NT2/D1 (cell line): ENCODE results near the gene MBD3L2.
"Not testable (repeated sequence)": the region's sequence is repeated elsewhere in the genome, so short reads cannot be mapped to it uniquely, and the experiment has no call there.

Experiments
- DNase-seq: peaks from one replicate; pipeline ENCODE4 v3.0.0-alpha.2; 2011; ENCODE audit warnings: low read depth, low spot score
- H3K27me3 ChIP-seq: 2 replicates; pipeline ENCODE4 v1.6.0; 2011; ENCODE audit warnings: mild to moderate bottlenecking; ENCODE audit not compliant: insufficient read length, insufficient read depth
- H3K36me3 ChIP-seq: 2 replicates; pipeline ENCODE4 v1.6.1; 2011; ENCODE audit warnings: mild to moderate bottlenecking, low read length, mixed read lengths; ENCODE audit not compliant: insufficient read depth, insufficient read length
- H3K4me1 ChIP-seq: 2 replicates; pipeline ENCODE4 v1.5.1; 2011; ENCODE audit not compliant: insufficient read depth, insufficient read length
- H3K4me3 ChIP-seq: 2 replicates; pipeline ENCODE4 v1.5.1; 2011; ENCODE audit warnings: low read depth; ENCODE audit not compliant: insufficient read length
- H3K9ac ChIP-seq: 2 replicates; pipeline ENCODE4 v1.6.0; 2011; ENCODE audit warnings: low read depth; ENCODE audit not compliant: insufficient read length
- H3K9me3 ChIP-seq: 2 replicates; pipeline ENCODE4 v1.5.1; 2011; ENCODE audit warnings: mild to moderate bottlenecking, low read length; ENCODE audit not compliant: insufficient read depth
- SUZ12 ChIP-seq: IDR thresholded peaks from 2 replicates; pipeline ENCODE4 v1.6.1; 2011; ENCODE audit not compliant: insufficient read length, insufficient read depth; ENCODE audit errors: extremely low read depth
- YY1 ChIP-seq: IDR thresholded peaks from 2 replicates; pipeline ENCODE4 v1.6.1; 2011; ENCODE audit not compliant: insufficient read length, insufficient read depth
- ZNF274 ChIP-seq: IDR thresholded peaks from 2 replicates; pipeline ENCODE4 v1.6.1; 2011; ENCODE audit warnings: mild to moderate bottlenecking, low read depth, low read length

The MBD3L2 gene

GRCh38 chr19:7049021-7049420, at the start of gene MBD3L2:
Gene MBD3L2 (plus strand): TSS chr19:7049321. CDS start chr19:7049374, 53 bp downstream.
- not testable (repeated sequence) for H3K36me3 ChIP-seq, H3K4me1 ChIP-seq

GRCh38 chr19:6999933-7000332, 49.2 kb upstream of the MBD3L2 start:
- DNase-seq: no peak
- TF ChIP-seq SUZ12 (no peak), ZNF274 (no peak), YY1 (no peak)
- peaks cover 3% of the 10 kb centered on the region; the same call in 1 of the 2 replicates for H3K9me3 ChIP-seq

More at GRCh38 chr19:7049021-7049420, at the start of gene MBD3L2:
- H3K27me3 ChIP-seq, H3K4me3 ChIP-seq, H3K9me3 ChIP-seq, H3K9ac ChIP-seq, DNase-seq: not testable (repeated sequence)

GRCh38 chr19:7000333-7000732, 48.8 kb upstream of the MBD3L2 start:
- TF ChIP-seq YY1 (no peak), ZNF274 (no peak), SUZ12 (no peak)
- no peaks in the 10 kb centered on the region for H3K36me3 ChIP-seq
- no peak overlapping the region for H3K9ac ChIP-seq
- no peak overlapping the region for H3K4me3 ChIP-seq
- no peaks in the 10 kb centered on the region for H3K4me1 ChIP-seq
- H3K9me3 ChIP-seq: peaks cover 1% of the 10 kb centered on the region; the same call in 1 of the 2 replicates
- no peak for DNase-seq
- H3K27me3 ChIP-seq: no peaks in the 10 kb centered on the region

More at GRCh38 chr19:6999933-7000332, 49.2 kb upstream of the MBD3L2 start:
- H3K9ac ChIP-seq: no peak overlapping the region
- H3K36me3 ChIP-seq: no peaks in the 10 kb centered on the region
- no peaks in the 10 kb centered on the region for H3K27me3 ChIP-seq
- H3K4me3 ChIP-seq: no peak overlapping the region
- no peaks in the 10 kb centered on the region for H3K4me1 ChIP-seq

GRCh38 chr19:7000816-7001215, 48.3 kb upstream of the MBD3L2 start:
- H3K36me3 ChIP-seq: no peaks in the 10 kb centered on the region
- no peak overlapping the region for H3K9ac ChIP-seq
- no peak for TF ChIP-seq YY1
- no peak for TF ChIP-seq SUZ12
- TF ChIP-seq ZNF274: no peak
- H3K4me3 ChIP-seq: no peak overlapping the region
- no peak for DNase-seq
- no peaks in the 10 kb centered on the region for H3K4me1 ChIP-seq
- H3K27me3 ChIP-seq: no peaks in the 10 kb centered on the region
- no peaks in the 10 kb centered on the region for H3K9me3 ChIP-seq

GRCh38 chr19:7004313-7004931, 44.7 kb upstream of the MBD3L2 start:
- DNase-seq: peak; percentile 8
- Histone ChIP-seq H3K9me3 (no peaks in the 10 kb centered on the region), H3K9ac (no peak overlapping the region), H3K4me3 (no peak overlapping the region), H3K27me3 (no peaks in the 10 kb centered on the region), H3K4me1 (no peaks in the 10 kb centered on the region), H3K36me3 (no peaks in the 10 kb centered on the region)
- no peak for TF ChIP-seq YY1
- no peak for TF ChIP-seq ZNF274
- no peak for TF ChIP-seq SUZ12

- Histone ChIP-seq H3K27me3 (no peaks in the 10 kb centered on the region), H3K36me3 (no peaks in the 10 kb centered on the region), H3K4me3 (no peak overlapping the region), H3K9me3 (no peaks in the 10 kb centered on the region; the same call in 1 of the 2 replicates), H3K9ac (no peak overlapping the region), H3K4me1 (no peaks in the 10 kb centered on the region)
- DNase-seq: no peak
- TF ChIP-seq SUZ12: no peak
Observed at GRCh38 chr19:7006135-7006704, 42.9 kb upstream of the MBD3L2 start.

GRCh38 chr19:7007859-7008258, 41.3 kb upstream of the MBD3L2 start:
- DNase-seq: no peak
- Histone ChIP-seq H3K4me3 (no peak overlapping the region), H3K9ac (no peak overlapping the region), H3K36me3 (no peaks in the 10 kb centered on the region), H3K4me1 (no peaks in the 10 kb centered on the region), H3K9me3 (no peaks in the 10 kb centered on the region; the same call in 1 of the 2 replicates), H3K27me3 (no peaks in the 10 kb centered on the region)
- no peak for TF ChIP-seq YY1
- TF ChIP-seq ZNF274: no peak
- TF ChIP-seq SUZ12: no peak
